Measurements from ENCODE around the gene BMERB1.

GRCh38 chr16:15490123-15490711, 55.8 kb downstream of the BMERB1 start:
- TF ChIP-seq CTCF (conservative IDR thresholded peaks at IDR 0.05; ENCODE audit: low read depth in 2 of 2): no peak
- TF ChIP-seq POLR2AphosphoS5 (IDR thresholded peaks at IDR 0.05; ENCODE audit: low read depth): no peak
- no peak for TF ChIP-seq REST (IDR thresholded peaks at IDR 0.05; ENCODE audit: unreplicated experiment)
- no peak for TF ChIP-seq EZH2 (IDR thresholded peaks at IDR 0.05; ENCODE audit: low read depth, unreplicated experiment)
- TF ChIP-seq ZNF114 (CRISPR knock-in tag; IDR thresholded peaks at IDR 0.05): no peak
- TF ChIP-seq ETS1 (IDR thresholded peaks at IDR 0.05): no peak
